K562 (cell line): Measurements from ENCODE around the gene NUP160. TPM values are rescaled to one million over a fixed set of nuclear protein-coding genes. Genes with fewer than 3 reads are reported as not detected.

Experiments
- ATAC-seq: fragments of 200-7000 bp; cut with Tn5 transposase; 3 replicates; pipeline ENCODE4 v1.9.1; 2020; ENCODE audit warnings: moderate library complexity
- BruUV-seq: library from RNA; stranded (reverse); fragments of 400-500 nt; replicated peaks from 2 replicates; lab custom pipeline; 2021; lab: Mats Ljungman, UMichigan
- CTCF ChIA-PET: fragments of 300-600 bp; formaldehyde crosslinking; extraction: SDS; loops from one replicate; lab custom pipeline; 2021; ENCODE audit warnings: low intra/inter-chr PET ratio; lab: Yijun Ruan, JAX
- POLR2A ChIA-PET: fragments of 300-600, 350-650 bp; sonication (Branson Sonifier 250); formaldehyde crosslinking; extraction: SDS; loops from one replicate; lab custom pipeline; 2021; ENCODE audit warnings: antibody characterized with exemption, inconsistent platforms; lab: Yijun Ruan, JAX
- DNase-seq, 4 experiments: peaks; one replicate each; pipeline versions ENCODE4 v3.0.0 to v3.0.0-alpha.2; 2011 to 2018; ENCODE audit warnings: low spot score in 3 of 4, mixed read lengths in 3 of 4; ENCODE audit errors: extremely low read depth in 1 of 4
- FAIRE-seq: peaks from 2 replicates; lab custom pipeline; 2011; peaks lifted over from hg19 to GRCh38; lab: Jason Lieb, UNC
- H2AFZ ChIP-seq: 2 replicates; pipeline ENCODE4 v1.6.0; 2011; ENCODE audit warnings: low read depth, low read length, control low read depth, inconsistent platforms
- H3K27ac ChIP-seq: fragments of 200-600 bp; 3 replicates; pipeline ENCODE4 v1.8.0; 2011; ENCODE audit warnings: low read depth, mild to moderate bottlenecking, control low read depth, inconsistent platforms, low read length, moderate library complexity, mixed read lengths; ENCODE audit errors: extremely low read depth
- H3K27me3 ChIP-seq, 2 experiments: fragments of 300-600 bp in 1 of 2; 2 replicates in 1 of 2; 3 replicates in 1 of 2; pipeline versions ENCODE4 v1.6.0 to v1.8.0; 2011; ENCODE audit warnings: inconsistent platforms in 2 of 2, low read length in 2 of 2, mild to moderate bottlenecking in 1 of 2, mixed read lengths in 1 of 2, moderate library complexity in 1 of 2; ENCODE audit not compliant: control insufficient read depth in 2 of 2, insufficient read depth in 2 of 2
- H3K36me3 ChIP-seq: fragments of 300-600 bp; 3 replicates; pipeline ENCODE4 v1.8.0; 2011; ENCODE audit warnings: mild to moderate bottlenecking, low read length, inconsistent platforms; ENCODE audit not compliant: control insufficient read depth, insufficient read depth
- H3K4me1 ChIP-seq, 2 experiments: fragments of 200-600 bp in 1 of 2; replicated peaks in 1 of 2; 2 replicates in 1 of 2; 3 replicates in 1 of 2; pipeline versions ENCODE4 v1.5.1 to v1.8.0; 2011; ENCODE audit warnings: inconsistent platforms in 2 of 2, low read length in 2 of 2, mild to moderate bottlenecking in 1 of 2, mixed read lengths in 1 of 2, moderate library complexity in 1 of 2; ENCODE audit not compliant: control insufficient read depth in 2 of 2, insufficient read depth in 2 of 2
- H3K4me2 ChIP-seq: 2 replicates; pipeline ENCODE4 v1.6.1; 2011; ENCODE audit warnings: low read length, control low read depth, inconsistent platforms, mixed read lengths; ENCODE audit not compliant: insufficient read depth
- H3K4me3 ChIP-seq: fragments of 200-600 bp; sonication (generic), shearing (Covaris generic); 2 replicates; pipeline ENCODE4 v1.5.1; 2016; ENCODE audit warnings: control low read depth, inconsistent platforms
- H3K79me2 ChIP-seq: fragments of 200-600 bp; 3 replicates; pipeline ENCODE4 v1.8.0; 2011; ENCODE audit warnings: low read length, inconsistent platforms; ENCODE audit not compliant: control insufficient read depth, insufficient read depth
- H3K9ac ChIP-seq, 2 experiments: 2 replicates each; pipeline versions ENCODE4 v1.6.0 to v1.6.1; 2011; ENCODE audit warnings: low read depth in 2 of 2, low read length in 2 of 2, control low read depth in 1 of 2, inconsistent platforms in 1 of 2, mild to moderate bottlenecking in 1 of 2, mixed read lengths in 1 of 2; ENCODE audit not compliant: insufficient read depth in 1 of 2
- H3K9me1 ChIP-seq: one replicate; pipeline ENCODE4 v1.6.0; 2011; ENCODE audit warnings: inconsistent platforms, mild to moderate bottlenecking, low read length, moderate library complexity; ENCODE audit not compliant: control insufficient read depth, insufficient read depth
- H3K9me3 ChIP-seq: replicated peaks from 2 replicates; pipeline ENCODE4 v1.5.1; 2011; ENCODE audit warnings: low read depth, low read length, inconsistent platforms; ENCODE audit not compliant: control insufficient read depth, insufficient read depth
- H4K20me1 ChIP-seq: replicated peaks from 2 replicates; pipeline ENCODE4 v1.6.1; 2011; ENCODE audit warnings: low read length, inconsistent platforms, mixed read lengths; ENCODE audit not compliant: control insufficient read depth, insufficient read depth
- ATF7 ChIP-seq: fragments of 450-650 bp; IDR thresholded peaks from 2 replicates; pipeline ENCODE4 v1.7.1; 2014; ENCODE audit warnings: mild to moderate bottlenecking, moderate library complexity
- HDAC2 ChIP-seq: fragments of 450-650 bp; IDR thresholded peaks from 2 replicates; pipeline ENCODE4 v1.6.1; 2016; ENCODE audit warnings: mild to moderate bottlenecking
- HEY1 ChIP-seq: fragments of 250-450 bp; sonication (Bioruptor Pico); IDR thresholded peaks from 2 replicates; pipeline ENCODE4 v1.5.0; 2020; ENCODE audit warnings: mild to moderate bottlenecking, moderate library complexity, borderline replicate concordance
- HNRNPLL ChIP-seq: fragments of 200-400 bp; formaldehyde crosslinking; IDR thresholded peaks from 2 replicates; pipeline ENCODE4 v1.6.1; 2017; ENCODE audit warnings: low read length, low read depth, mild to moderate bottlenecking; ENCODE audit not compliant: poor library complexity, severe bottlenecking
- NR3C1 ChIP-seq: sonication (generic); formaldehyde crosslinking; IDR thresholded peaks from 2 replicates; pipeline ENCODE4 v1.8.1; 2022; ENCODE audit warnings: missing genetic modification reagents
- RNF2 ChIP-seq: sonication (generic); IDR thresholded peaks from 2 replicates; pipeline ENCODE4 v1.6.1; 2016
- SRSF1 ChIP-seq: fragments of 200-400 bp; formaldehyde crosslinking; IDR thresholded peaks from 2 replicates; pipeline ENCODE4 v1.6.1; 2017; ENCODE audit warnings: mild to moderate bottlenecking, low read depth, low read length, moderate library complexity
- YBX1 ChIP-seq: fragments of 450-650 bp; IDR thresholded peaks from 2 replicates; pipeline ENCODE4 v1.7.1; 2016; ENCODE audit warnings: mild to moderate bottlenecking
- ZNF121 ChIP-seq: sonication (generic); formaldehyde crosslinking; conservative IDR thresholded peaks from 2 replicates; pipeline ENCODE4 v1.8.0; 2022; ENCODE audit warnings: missing genetic modification reagents
- ZNF347 ChIP-seq: fragments of 450-650 bp; formaldehyde crosslinking; IDR thresholded peaks from 2 replicates; pipeline ENCODE4 v1.4.0; 2020; ENCODE audit warnings: low read depth, mild to moderate bottlenecking, moderate library complexity
- ZNF431 ChIP-seq: sonication (generic); formaldehyde crosslinking; IDR thresholded peaks from 2 replicates; pipeline ENCODE4 v1.8.0; 2022; ENCODE audit warnings: mild to moderate bottlenecking, missing genetic modification reagents
- WGBS: fragments of 100-300 bp; shearing (Covaris generic); methylation state at CpG from one replicate; pipeline ENCODE4 v1.1.6; 2016; ENCODE audit warnings: low coverage, mixed read lengths; ENCODE audit not compliant: insufficient coverage; ENCODE audit errors: missing lambda C conversion rate; 5-methylcytosine and 5-hydroxymethylcytosine counted together
- in situ Hi-C: fragments of 300-500 bp; cut with MboI; formaldehyde crosslinking; loops from 4 replicates; pipeline ENCODE4 v1.15.0; 2018; ENCODE audit warnings: inconsistent platforms, mixed read lengths
- intact Hi-C: fragments of 100-400 bp; cut with micrococcal nuclease; formaldehyde crosslinking; loops from 2 replicates; pipeline ENCODE4 v1.14.2; 2022
- polyA plus RNA-seq, 8 experiments: library from polyadenylated mRNA; depleted of rRNA in 4 of 8; stranded (reverse) in 5 of 8; unstranded in 3 of 8; fragments of >200 nt; fragmentation: Nextera tagmentation in 2 of 8; fragmentation: Illumina TruSeq in 1 of 8; extraction: Ambion mirVana in 2 of 8; extraction: Trizol in 1 of 8; gene quantifications; 2 replicates each; pipeline versions ENCODE4 v1.2.1 to v1.2.3, GENCODE V29; 2011 to 2014; ENCODE audit warnings: inconsistent platforms in 1 of 8, missing spikeins in 1 of 8
- total RNA-seq, 7 experiments: library from RNA; depleted of rRNA in 6 of 7; stranded (reverse); fragments of >200 nt in 6 of 7; fragmentation: Illumina TruSeq in 2 of 7; extraction: Trizol in 2 of 7; gene quantifications; 2 replicates each; pipeline versions ENCODE4 v1.2.1 to v1.2.3, GENCODE V29; 2011 to 2021; ENCODE audit warnings: low replicate concordance in 1 of 7
- TF ChIP-seq, protein P1 (sequence below): fragments of 250-450 bp; sonication (Bioruptor Pico); IDR thresholded peaks from 2 replicates; pipeline ENCODE4 v1.8.0; 2022; ENCODE audit warnings: moderate library complexity, mild to moderate bottlenecking, inconsistent platforms
- TF ChIP-seq, protein P2 (sequence below), 2 experiments: fragments of 450-650 bp in 1 of 2; sonication (generic) in 1 of 2; formaldehyde crosslinking; conservative IDR thresholded peaks; 2 replicates each; pipeline versions ENCODE4 v1.4.0 to v1.8.1; 2020 to 2022; ENCODE audit warnings: mild to moderate bottlenecking in 1 of 2, missing genetic modification reagents in 1 of 2
- TF ChIP-seq, protein P3 (sequence below): sonication (generic); formaldehyde crosslinking; IDR thresholded peaks from 2 replicates; pipeline ENCODE4 v1.8.0; 2022; ENCODE audit warnings: mild to moderate bottlenecking, low read depth, missing genetic modification reagents
- TF ChIP-seq, protein P4 (sequence below): sonication (generic); formaldehyde crosslinking; IDR thresholded peaks from 2 replicates; pipeline ENCODE4 v1.5.0; 2020; ENCODE audit warnings: missing genetic modification reagents
- TF ChIP-seq, protein P5 (sequence below): sonication (generic); formaldehyde crosslinking; IDR thresholded peaks from 2 replicates; pipeline ENCODE4 v1.4.0; 2020; ENCODE audit warnings: mild to moderate bottlenecking, missing genetic modification reagents

The NUP160 gene
- total and polyA plus RNA-seq, 9 of the 15 experiments (the other 6 are each of a cell fraction or from before 2014, with no cell fraction given), result 41.5 to 112 (median 65.0) TPM

DNA sequence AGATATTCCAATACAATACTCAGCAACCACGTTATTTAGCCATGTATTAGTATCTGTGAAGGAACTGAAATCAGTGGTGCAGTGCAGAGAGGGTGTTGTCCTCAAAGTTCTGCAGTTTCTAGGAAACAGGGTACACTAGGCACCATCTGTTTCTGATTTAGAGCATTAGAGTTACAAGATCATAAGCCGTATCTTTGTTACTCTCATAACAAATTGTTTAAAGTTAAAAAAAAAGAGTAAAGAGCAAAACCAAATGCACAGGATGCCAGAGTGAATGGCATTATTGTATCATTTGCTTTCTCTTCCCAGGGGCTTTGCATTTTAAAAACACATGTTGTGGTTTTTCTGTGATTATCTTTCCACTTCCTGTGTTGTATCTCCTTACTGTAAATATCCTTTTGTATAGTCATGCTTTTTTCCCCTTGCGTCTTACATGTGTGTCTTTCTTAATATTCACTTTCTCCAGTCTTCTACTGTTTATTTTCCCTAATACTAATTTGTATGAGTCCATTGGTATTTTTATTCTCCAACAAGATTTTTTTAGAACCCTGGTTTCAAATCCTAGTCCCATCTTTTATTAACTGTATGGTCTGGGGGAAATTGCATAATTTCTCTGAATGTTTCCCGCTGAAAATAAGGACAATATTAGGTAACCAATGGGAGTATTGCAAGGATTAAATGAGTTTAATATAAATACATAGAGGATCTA lies 15.2 kb upstream of the NUP160 start:
- Histone ChIP-seq H3K4me3 (no peak overlapping the region), H3K9me3 (no peaks in the 10 kb centered on the region), H3K4me2 (peak overlapping the region; percentile 10; the same call in 1 of the 2 replicates), H4K20me1 (no peaks in the 10 kb centered on the region), H2AFZ (peak overlapping the region; percentile 74), H3K4me1 (peaks cover 0 to 22% of the 10 kb centered on the region in 2 experiments; a peak in 3 of 5 replicates), H3K9me1 (no peaks in the 10 kb centered on the region), H3K9ac (no peak overlapping the region), H3K79me2 (no peaks in the 10 kb centered on the region), H3K27ac (peak overlapping the region; percentile 40; the same call in 1 of the 3 replicates), H3K27me3 (no peaks in the 10 kb centered on the region), H3K36me3 (no peaks in the 10 kb centered on the region)
- ChIA-PET CTCF (no interaction called here), POLR2A (interaction anchor here (0.8 kb wide), 1 partner anchor 42 kb away, joined by 3 read pairs; no protein-coding TSS in a partner anchor)
- no TSS peak for BruUV-seq
- WGBS, result 2% methylated on average over 4 of the region's 4 CpGs
- ATAC-seq, result peak; percentile 64
- FAIRE-seq, result peak; percentile 79
- peak in 1 of 4 experiments; percentile 22 for DNase-seq
- intact Hi-C loops, result loop anchor here (10.0 kb wide), 1 partner anchor 251 kb away; no protein-coding TSS in a partner anchor
- in situ Hi-C loops, result no loop called here
- TF ChIP-seq HEY1 (CRISPR knock-in tag) (no peak), YBX1 (no peak), SRSF1 (no peak), ATF7 (no peak), HDAC2 (peak; percentile 58; the same call in 1 of the 2 replicates), ZNF121 (no peak), ZNF431 (CRISPR knock-in tag) (no peak), ZNF347 (CRISPR knock-in tag) (no peak), HNRNPLL (no peak), NR3C1 (CRISPR knock-in tag) (no peak), RNF2 (peak; percentile 16; the same call in 1 of the 2 replicates)
- TF ChIP-seq, protein P1, sequence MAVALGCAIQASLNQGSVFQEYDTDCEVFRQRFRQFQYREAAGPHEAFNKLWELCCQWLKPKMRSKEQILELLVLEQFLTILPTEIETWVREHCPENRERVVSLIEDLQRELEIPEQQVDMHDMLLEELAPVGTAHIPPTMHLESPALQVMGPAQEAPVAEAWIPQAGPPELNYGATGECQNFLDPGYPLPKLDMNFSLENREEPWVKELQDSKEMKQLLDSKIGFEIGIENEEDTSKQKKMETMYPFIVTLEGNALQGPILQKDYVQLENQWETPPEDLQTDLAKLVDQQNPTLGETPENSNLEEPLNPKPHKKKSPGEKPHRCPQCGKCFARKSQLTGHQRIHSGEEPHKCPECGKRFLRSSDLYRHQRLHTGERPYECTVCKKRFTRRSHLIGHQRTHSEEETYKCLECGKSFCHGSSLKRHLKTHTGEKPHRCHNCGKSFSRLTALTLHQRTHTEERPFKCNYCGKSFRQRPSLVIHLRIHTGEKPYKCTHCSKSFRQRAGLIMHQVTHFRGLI (CRISPR knock-in tag), result no peak
- TF ChIP-seq, protein P2, sequence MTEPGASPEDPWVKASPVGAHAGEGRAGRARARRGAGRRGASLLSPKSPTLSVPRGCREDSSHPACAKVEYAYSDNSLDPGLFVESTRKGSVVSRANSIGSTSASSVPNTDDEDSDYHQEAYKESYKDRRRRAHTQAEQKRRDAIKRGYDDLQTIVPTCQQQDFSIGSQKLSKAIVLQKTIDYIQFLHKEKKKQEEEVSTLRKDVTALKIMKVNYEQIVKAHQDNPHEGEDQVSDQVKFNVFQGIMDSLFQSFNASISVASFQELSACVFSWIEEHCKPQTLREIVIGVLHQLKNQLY (CRISPR knock-in tag; conservative IDR thresholded peaks at IDR 0.05), result no peak
- TF ChIP-seq, protein P3, sequence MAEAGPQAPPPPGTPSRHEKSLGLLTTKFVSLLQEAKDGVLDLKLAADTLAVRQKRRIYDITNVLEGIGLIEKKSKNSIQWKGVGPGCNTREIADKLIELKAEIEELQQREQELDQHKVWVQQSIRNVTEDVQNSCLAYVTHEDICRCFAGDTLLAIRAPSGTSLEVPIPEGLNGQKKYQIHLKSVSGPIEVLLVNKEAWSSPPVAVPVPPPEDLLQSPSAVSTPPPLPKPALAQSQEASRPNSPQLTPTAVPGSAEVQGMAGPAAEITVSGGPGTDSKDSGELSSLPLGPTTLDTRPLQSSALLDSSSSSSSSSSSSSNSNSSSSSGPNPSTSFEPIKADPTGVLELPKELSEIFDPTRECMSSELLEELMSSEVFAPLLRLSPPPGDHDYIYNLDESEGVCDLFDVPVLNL (CRISPR knock-in tag), result no peak
- TF ChIP-seq, protein P4, sequence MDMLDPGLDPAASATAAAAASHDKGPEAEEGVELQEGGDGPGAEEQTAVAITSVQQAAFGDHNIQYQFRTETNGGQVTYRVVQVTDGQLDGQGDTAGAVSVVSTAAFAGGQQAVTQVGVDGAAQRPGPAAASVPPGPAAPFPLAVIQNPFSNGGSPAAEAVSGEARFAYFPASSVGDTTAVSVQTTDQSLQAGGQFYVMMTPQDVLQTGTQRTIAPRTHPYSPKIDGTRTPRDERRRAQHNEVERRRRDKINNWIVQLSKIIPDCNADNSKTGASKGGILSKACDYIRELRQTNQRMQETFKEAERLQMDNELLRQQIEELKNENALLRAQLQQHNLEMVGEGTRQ (CRISPR knock-in tag), result no peak
- TF ChIP-seq, protein P5, sequence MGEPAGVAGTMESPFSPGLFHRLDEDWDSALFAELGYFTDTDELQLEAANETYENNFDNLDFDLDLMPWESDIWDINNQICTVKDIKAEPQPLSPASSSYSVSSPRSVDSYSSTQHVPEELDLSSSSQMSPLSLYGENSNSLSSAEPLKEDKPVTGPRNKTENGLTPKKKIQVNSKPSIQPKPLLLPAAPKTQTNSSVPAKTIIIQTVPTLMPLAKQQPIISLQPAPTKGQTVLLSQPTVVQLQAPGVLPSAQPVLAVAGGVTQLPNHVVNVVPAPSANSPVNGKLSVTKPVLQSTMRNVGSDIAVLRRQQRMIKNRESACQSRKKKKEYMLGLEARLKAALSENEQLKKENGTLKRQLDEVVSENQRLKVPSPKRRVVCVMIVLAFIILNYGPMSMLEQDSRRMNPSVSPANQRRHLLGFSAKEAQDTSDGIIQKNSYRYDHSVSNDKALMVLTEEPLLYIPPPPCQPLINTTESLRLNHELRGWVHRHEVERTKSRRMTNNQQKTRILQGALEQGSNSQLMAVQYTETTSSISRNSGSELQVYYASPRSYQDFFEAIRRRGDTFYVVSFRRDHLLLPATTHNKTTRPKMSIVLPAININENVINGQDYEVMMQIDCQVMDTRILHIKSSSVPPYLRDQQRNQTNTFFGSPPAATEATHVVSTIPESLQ (CRISPR knock-in tag), result no peak
